ENCODE measurements around the gene PTRHD1. TPM values are rescaled to one million over a fixed set of nuclear protein-coding genes. Genes with fewer than 3 reads are reported as not detected.

PTRHD1 gene
- total RNA-seq, 1 experiment from 2014 or later, result 39.2 TPM

DNA sequence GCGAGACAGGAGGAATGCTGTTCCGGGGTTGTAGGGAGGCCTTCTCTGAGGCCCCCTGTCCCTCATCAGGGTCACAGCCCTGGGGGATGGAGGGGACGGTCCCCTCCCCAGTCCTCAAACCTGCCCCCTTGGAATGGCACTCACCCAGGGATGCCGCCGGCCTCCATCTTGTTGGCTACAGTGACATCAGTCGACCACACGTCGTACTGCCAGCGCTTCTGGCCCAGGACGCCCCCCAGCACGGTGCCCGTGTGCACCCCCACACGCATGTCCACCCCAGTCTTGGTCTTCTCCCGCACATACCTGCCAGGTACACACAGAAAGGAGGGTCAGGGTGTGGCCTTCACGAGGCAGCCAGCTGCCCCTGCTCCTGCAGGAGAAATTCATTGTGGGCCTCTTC lies 46.5 kb upstream of the PTRHD1 start:
- no peak for ATAC-seq
- no peak for DNase-seq (ENCODE audit: low spot score)
- Mint-ChIP-seq H3K9me3 (0 out of 2 replicates have a peak, but pooled peaks cover under 1% of the 10 kb centered on the region), H3K4me3 (no peak overlapping the region), H3K27me3 (ENCODE audit: low read depth) (no peaks in the 10 kb centered on the region), H3K36me3 (peaks cover 20% of the 10 kb centered on the region), H3K27ac (no peak overlapping the region), H3K4me1 (peaks cover 10% of the 10 kb centered on the region)
- TF ChIP-seq ZNF317 (CRISPR knock-in tag; IDR thresholded peaks at IDR 0.05; ENCODE audit: borderline replicate concordance, low read depth), result no peak
- POLR2A ChIA-PET, result no interaction called here
- CTCF ChIA-PET, result interaction anchor here (3.1 kb wide), 1 partner anchor 9 kb away, joined by 10 read pairs; no protein-coding TSS in a partner anchor

GRCh38 chr2:24838541-24838940 lies 45.4 kb upstream of the PTRHD1 start:
- DNase-seq (ENCODE audit: low spot score) (no peak), ATAC-seq (no peak)
- POLR2A ChIA-PET, result no interaction called here
- peaks cover 27% of the 10 kb centered on the region for H3K36me3 Mint-ChIP-seq
- H3K4me3 Mint-ChIP-seq, result no peak overlapping the region
- no peaks in the 10 kb centered on the region for H3K27me3 Mint-ChIP-seq (ENCODE audit: low read depth)
- TF ChIP-seq EMX1 (CRISPR knock-in tag; IDR thresholded peaks at IDR 0.05) (no peak), FOXJ3 (CRISPR knock-in tag; IDR thresholded peaks at IDR 0.05; ENCODE audit: borderline replicate concordance) (no peak), MYBL2 (CRISPR knock-in tag; IDR thresholded peaks at IDR 0.05) (no peak), IRF2 (CRISPR knock-in tag; IDR thresholded peaks at IDR 0.05; ENCODE audit: borderline replicate concordance, low read depth) (no peak), ZNF396 (CRISPR knock-in tag; IDR thresholded peaks at IDR 0.05; ENCODE audit: borderline replicate concordance) (no peak), ATF3 (CRISPR knock-in tag; conservative IDR thresholded peaks at IDR 0.05) (no peak), ARID4B (CRISPR knock-in tag; IDR thresholded peaks at IDR 0.05; ENCODE audit: borderline replicate concordance) (no peak)
- TF ChIP-seq, protein P1, sequence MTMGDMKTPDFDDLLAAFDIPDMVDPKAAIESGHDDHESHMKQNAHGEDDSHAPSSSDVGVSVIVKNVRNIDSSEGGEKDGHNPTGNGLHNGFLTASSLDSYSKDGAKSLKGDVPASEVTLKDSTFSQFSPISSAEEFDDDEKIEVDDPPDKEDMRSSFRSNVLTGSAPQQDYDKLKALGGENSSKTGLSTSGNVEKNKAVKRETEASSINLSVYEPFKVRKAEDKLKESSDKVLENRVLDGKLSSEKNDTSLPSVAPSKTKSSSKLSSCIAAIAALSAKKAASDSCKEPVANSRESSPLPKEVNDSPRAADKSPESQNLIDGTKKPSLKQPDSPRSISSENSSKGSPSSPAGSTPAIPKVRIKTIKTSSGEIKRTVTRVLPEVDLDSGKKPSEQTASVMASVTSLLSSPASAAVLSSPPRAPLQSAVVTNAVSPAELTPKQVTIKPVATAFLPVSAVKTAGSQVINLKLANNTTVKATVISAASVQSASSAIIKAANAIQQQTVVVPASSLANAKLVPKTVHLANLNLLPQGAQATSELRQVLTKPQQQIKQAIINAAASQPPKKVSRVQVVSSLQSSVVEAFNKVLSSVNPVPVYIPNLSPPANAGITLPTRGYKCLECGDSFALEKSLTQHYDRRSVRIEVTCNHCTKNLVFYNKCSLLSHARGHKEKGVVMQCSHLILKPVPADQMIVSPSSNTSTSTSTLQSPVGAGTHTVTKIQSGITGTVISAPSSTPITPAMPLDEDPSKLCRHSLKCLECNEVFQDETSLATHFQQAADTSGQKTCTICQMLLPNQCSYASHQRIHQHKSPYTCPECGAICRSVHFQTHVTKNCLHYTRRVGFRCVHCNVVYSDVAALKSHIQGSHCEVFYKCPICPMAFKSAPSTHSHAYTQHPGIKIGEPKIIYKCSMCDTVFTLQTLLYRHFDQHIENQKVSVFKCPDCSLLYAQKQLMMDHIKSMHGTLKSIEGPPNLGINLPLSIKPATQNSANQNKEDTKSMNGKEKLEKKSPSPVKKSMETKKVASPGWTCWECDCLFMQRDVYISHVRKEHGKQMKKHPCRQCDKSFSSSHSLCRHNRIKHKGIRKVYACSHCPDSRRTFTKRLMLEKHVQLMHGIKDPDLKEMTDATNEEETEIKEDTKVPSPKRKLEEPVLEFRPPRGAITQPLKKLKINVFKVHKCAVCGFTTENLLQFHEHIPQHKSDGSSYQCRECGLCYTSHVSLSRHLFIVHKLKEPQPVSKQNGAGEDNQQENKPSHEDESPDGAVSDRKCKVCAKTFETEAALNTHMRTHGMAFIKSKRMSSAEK (CRISPR knock-in tag; IDR thresholded peaks at IDR 0.05; ENCODE audit: borderline replicate concordance), result no peak
- H3K9me3 Mint-ChIP-seq, result no peaks in the 10 kb centered on the region
- no peak overlapping the region for H3K27ac Mint-ChIP-seq
- H3K4me1 Mint-ChIP-seq, result peaks cover 14% of the 10 kb centered on the region
- CTCF ChIA-PET, result interaction anchor here (0.7 to 3.1 kb wide), 2 partner anchors 8 to 44 kb away, joined by 3 to 10 read pairs; no protein-coding TSS in a partner anchor

GRCh38 chr2:24837996-24838513 lies 44.9 kb upstream of the PTRHD1 start:
- H3K27me3 Mint-ChIP-seq (ENCODE audit: low read depth), result no peaks in the 10 kb centered on the region
- no peak overlapping the region for H3K4me3 Mint-ChIP-seq
- DNase-seq (ENCODE audit: low spot score) (no peak), ATAC-seq (no peak)
- peaks cover 29% of the 10 kb centered on the region for H3K36me3 Mint-ChIP-seq
- no peak overlapping the region for H3K27ac Mint-ChIP-seq
- CTCF ChIA-PET, result no interaction called here
- H3K9me3 Mint-ChIP-seq, result no peaks in the 10 kb centered on the region
- peaks cover 19% of the 10 kb centered on the region for H3K4me1 Mint-ChIP-seq
- POLR2A ChIA-PET, result no interaction called here
- no peak for TF ChIP-seq RORB (CRISPR knock-in tag; IDR thresholded peaks at IDR 0.05)
- TF ChIP-seq JAZF1 (CRISPR knock-in tag; IDR thresholded peaks at IDR 0.05), result no peak
- TF ChIP-seq, protein P2, sequence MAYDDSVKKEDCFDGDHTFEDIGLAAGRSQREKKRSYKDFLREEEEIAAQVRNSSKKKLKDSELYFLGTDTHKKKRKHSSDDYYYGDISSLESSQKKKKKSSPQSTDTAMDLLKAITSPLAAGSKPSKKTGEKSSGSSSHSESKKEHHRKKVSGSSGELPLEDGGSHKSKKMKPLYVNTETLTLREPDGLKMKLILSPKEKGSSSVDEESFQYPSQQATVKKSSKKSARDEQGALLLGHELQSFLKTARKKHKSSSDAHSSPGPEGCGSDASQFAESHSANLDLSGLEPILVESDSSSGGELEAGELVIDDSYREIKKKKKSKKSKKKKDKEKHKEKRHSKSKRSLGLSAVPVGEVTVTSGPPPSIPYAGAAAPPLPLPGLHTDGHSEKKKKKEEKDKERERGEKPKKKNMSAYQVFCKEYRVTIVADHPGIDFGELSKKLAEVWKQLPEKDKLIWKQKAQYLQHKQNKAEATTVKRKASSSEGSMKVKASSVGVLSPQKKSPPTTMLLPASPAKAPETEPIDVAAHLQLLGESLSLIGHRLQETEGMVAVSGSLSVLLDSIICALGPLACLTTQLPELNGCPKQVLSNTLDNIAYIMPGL (CRISPR knock-in tag; IDR thresholded peaks at IDR 0.05), result no peak
- TF ChIP-seq FOXJ3 (CRISPR knock-in tag; IDR thresholded peaks at IDR 0.05; ENCODE audit: borderline replicate concordance), result no peak
- TF ChIP-seq, protein P3, sequence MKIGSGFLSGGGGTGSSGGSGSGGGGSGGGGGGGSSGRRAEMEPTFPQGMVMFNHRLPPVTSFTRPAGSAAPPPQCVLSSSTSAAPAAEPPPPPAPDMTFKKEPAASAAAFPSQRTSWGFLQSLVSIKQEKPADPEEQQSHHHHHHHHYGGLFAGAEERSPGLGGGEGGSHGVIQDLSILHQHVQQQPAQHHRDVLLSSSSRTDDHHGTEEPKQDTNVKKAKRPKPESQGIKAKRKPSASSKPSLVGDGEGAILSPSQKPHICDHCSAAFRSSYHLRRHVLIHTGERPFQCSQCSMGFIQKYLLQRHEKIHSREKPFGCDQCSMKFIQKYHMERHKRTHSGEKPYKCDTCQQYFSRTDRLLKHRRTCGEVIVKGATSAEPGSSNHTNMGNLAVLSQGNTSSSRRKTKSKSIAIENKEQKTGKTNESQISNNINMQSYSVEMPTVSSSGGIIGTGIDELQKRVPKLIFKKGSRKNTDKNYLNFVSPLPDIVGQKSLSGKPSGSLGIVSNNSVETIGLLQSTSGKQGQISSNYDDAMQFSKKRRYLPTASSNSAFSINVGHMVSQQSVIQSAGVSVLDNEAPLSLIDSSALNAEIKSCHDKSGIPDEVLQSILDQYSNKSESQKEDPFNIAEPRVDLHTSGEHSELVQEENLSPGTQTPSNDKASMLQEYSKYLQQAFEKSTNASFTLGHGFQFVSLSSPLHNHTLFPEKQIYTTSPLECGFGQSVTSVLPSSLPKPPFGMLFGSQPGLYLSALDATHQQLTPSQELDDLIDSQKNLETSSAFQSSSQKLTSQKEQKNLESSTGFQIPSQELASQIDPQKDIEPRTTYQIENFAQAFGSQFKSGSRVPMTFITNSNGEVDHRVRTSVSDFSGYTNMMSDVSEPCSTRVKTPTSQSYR (CRISPR knock-in tag; IDR thresholded peaks at IDR 0.05), result no peak
- no peak for TF ChIP-seq PRRX2 (CRISPR knock-in tag; IDR thresholded peaks at IDR 0.05)
- TF ChIP-seq MXD4 (CRISPR knock-in tag; IDR thresholded peaks at IDR 0.05; ENCODE audit: borderline replicate concordance), result no peak
- TF ChIP-seq, protein P4, sequence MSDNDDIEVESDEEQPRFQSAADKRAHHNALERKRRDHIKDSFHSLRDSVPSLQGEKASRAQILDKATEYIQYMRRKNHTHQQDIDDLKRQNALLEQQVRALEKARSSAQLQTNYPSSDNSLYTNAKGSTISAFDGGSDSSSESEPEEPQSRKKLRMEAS (CRISPR knock-in tag; IDR thresholded peaks at IDR 0.05), result no peak
- TF ChIP-seq CREB1 (CRISPR knock-in tag; IDR thresholded peaks at IDR 0.05), result no peak
- no peak for TF ChIP-seq NR1H2 (CRISPR knock-in tag; IDR thresholded peaks at IDR 0.05)
